HG03139 (cell line): ENCODE measurements around the gene SPDYE17.
"Not testable (repeated sequence)": the region's sequence is repeated elsewhere in the genome, so short reads cannot be mapped to it uniquely, and the experiment has no call there.

Source experiments
- ATAC-seq: cut with Tn5 transposase; IDR thresholded peaks from one replicate; pipeline ENCODE4 v1.9.1; 2021; ENCODE audit not compliant: unreplicated experiment

SPDYE17 gene

GRCh38 chr7:77032261-77032660, at the start of gene SPDYE17:
Gene SPDYE17, minus strand, starts transcription at chr7:77032361. Its CDS starts 1,791 bp downstream, at chr7:77030570.
- ATAC-seq: not testable (repeated sequence)

GRCh38 chr7:77080236-77080635, 48.1 kb upstream of the SPDYE17 start:
- not testable (repeated sequence) for ATAC-seq

GRCh38 chr7:77079624-77080023, 47.5 kb upstream of the SPDYE17 start:
- not testable (repeated sequence) for ATAC-seq

DNA sequence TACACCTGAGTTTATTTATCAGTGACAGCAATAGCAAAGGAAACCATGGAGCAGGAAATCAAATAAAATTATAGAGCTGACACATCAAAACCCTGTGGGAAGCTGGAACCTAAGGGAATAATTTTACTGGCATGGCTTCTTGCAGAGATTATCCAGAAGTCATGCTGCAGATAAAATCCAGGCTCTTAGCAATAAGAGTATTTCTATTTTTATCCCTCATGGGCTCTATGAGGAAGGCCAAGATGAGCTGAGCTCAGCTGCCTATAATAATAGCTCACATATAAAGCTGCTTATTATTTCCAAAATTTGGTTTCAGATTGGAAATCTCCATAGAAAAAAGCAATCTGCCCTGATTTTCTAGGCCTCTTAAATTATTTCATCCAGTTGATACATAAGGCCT, 47.0 kb upstream of the SPDYE17 start:
- not testable (repeated sequence) for ATAC-seq

GRCh38 chr7:77077060-77077459, 44.9 kb upstream of the SPDYE17 start:
- not testable (repeated sequence) for ATAC-seq

DNA sequence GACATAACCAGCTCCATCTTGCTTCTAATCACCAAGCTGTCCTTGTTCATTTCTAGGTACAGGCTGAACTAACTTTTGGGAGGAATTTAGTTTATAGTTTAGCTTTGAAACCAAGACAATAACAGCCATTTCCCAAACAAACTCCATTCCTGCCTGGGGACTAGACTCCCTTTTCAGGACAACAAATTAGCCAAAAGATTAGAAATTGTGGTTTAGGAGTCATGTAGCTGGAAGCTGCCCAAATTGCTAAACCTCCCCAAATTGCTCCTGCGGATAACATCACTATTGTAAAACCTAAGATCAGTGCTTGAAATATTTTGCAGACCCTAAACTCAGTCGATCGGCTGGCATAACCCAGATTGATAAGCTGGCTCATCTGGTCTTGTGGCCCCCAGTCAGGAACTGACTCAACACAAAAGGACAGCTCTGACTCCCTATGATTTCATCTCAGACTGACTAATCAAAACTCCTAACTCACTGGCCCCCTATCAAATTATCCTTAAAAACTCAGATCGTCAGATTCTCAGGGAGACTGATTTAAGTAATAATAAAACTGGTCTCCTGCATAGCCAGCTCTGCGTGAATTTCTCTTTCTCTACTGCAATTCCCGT, 42.7 kb upstream of the SPDYE17 start:
- ATAC-seq: not testable (repeated sequence)

GRCh38 chr7:77071108-77071507, 38.9 kb upstream of the SPDYE17 start:
- ATAC-seq: not testable (repeated sequence)

GRCh38 chr7:77065869-77066268, 33.7 kb upstream of the SPDYE17 start:
- not testable (repeated sequence) for ATAC-seq

DNA sequence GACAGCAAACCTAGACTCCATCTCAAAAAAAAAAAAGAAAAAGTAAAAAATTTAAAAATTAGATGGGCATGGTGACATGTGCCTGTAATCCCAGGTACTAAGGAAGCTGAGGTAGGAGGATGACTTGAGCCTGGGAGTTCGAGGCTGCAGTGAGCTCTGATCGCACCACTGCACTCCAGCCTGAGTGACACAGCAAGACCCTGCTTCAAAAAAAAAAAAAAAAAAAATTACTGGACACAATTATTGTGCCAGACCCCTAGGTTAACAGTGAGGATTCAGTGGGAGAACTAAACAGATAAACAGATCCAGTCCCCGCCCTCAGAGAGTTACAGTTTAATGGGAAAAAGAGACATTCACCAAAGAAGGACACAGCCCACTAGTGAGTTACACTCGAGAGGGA, 31.6 kb upstream of the SPDYE17 start:
- not testable (repeated sequence) for ATAC-seq

GRCh38 chr7:77062557-77062956, 30.4 kb upstream of the SPDYE17 start, which contains the start of gene SPDYE18:
Gene SPDYE18, minus strand, starts transcription at chr7:77062558. Its CDS starts 2,046 bp downstream, at chr7:77060512.
- not testable (repeated sequence) for ATAC-seq

DNA sequence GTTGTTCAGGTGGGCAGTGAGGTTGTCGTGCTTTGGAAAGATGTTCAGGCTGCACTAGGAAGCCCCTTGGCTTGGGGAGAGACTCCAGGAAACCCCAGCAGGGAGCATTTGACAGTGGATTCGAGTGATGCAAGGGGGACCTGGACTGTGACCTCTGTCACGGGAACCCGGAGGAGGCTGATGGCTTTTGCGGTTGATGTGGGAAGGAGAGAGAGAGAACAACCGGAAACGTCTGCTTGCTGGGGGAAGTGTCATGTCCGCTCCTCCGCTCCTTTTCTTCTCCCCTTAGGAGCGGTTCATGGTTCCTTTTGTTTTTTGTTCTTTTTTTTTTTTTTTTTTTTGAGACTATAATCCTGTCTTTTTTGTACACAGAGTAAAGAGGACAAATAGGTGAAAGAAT, 5.8 kb downstream of the SPDYE17 start:
- not testable (repeated sequence) for ATAC-seq

DNA sequence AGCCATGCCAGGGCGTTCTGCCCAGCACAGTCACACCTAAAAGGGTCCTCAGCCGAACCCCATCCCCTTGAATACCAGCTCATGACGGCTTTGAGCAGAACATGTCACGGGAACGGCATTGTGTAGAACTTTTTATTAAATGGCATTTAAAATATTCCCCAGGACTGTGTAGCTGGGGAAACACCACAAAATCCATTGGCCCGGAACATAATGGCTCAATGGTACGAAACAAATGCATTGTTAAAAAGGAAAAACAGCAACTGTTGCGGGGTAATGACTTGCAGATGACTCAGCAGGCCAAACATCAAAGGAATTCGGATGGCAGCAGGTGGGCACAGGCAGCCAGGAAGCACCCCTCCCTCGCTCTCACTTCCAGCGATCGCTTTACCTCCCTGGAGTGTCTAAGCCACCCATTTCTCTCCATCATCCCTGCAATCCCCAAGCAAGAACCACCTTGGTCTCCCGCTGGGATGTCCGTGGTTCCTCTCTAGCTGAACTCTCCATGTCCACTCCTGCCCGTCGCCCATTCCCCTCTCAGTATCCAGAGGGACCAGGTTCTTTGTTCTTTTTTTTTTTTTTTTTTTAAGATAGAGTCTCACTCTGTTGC, 22.0 kb downstream of the SPDYE17 start:
- ATAC-seq: not testable (repeated sequence)

GRCh38 chr7:77008000-77008399, 24.2 kb downstream of the SPDYE17 start:
- ATAC-seq: not testable (repeated sequence)

DNA sequence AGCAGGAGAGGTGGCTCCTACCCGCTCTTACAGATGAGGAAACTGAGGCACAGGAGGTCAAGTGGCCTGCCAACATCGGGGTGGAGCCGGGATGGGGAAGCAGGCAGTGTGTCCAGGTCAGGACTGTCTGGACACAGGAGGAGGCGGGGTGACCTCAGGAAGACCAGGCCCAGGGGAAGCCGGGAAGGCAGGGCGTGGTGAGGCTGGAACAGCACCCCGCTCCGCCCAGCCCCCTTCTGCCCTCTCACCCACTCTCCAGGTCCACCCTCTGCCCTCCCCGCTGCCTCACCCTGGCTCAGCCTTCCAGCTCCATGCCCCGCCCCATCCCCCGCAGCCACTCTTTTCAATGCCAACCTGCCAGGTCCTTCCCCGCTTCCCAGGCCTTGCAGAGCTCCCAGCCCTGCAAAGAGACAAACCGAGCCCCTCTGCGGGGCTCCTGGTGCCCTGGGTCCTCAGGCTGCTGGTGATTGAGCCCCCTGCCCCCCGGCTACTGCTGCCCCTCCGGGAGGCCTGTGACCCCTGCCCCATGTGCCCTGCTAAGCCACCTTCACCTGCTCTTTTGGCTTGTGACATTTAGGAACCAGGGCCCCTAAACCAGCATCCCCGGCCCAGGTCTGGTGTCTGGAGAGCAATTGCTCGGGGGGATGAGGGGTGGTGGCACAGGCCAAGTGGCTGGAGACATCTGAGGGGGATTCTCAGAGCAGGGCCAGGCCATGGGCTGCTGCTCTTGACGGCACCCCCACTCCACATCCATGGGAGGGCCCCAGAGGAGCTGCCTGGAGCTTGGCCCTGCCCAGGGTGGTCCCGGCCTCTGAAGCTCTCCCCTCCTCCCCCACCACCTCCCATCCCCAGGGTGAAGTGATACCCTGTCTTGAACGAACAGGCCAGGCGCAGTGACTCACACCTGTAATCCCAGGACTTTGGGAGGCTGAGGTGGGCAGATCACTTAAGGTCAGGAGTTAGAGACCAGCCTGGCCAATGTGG, 25.7 kb downstream of the SPDYE17 start:
- ATAC-seq: not testable (repeated sequence)

GRCh38 chr7:77005461-77006057, 26.6 kb downstream of the SPDYE17 start:
- ATAC-seq: not testable (repeated sequence)

- not testable (repeated sequence) for ATAC-seq
Measured at GRCh38 chr7:77004151-77004550, 28.0 kb downstream of the SPDYE17 start.

DNA sequence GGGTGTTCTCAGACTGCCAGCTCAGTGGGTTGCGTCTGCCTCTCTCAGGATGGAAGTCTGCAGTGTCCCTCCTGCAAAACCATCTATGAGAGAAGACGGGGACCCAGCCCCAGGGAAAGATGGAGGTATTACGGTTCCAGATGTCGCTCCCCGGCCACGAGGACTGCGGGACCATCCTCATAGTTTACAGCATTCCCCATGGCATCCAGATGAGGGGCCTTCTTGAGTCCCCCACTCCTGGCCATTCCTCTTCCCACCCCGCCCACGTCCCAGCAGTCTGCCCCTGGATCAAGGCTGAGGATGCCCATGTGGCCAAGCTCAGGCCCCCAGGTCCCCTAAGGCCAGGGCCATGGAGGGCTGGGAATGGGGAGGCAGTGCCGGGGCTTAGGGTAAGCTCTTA, 28.9 kb downstream of the SPDYE17 start:
- not testable (repeated sequence) for ATAC-seq

GRCh38 chr7:77002678-77003233, 29.4 kb downstream of the SPDYE17 start:
- ATAC-seq: not testable (repeated sequence)

DNA sequence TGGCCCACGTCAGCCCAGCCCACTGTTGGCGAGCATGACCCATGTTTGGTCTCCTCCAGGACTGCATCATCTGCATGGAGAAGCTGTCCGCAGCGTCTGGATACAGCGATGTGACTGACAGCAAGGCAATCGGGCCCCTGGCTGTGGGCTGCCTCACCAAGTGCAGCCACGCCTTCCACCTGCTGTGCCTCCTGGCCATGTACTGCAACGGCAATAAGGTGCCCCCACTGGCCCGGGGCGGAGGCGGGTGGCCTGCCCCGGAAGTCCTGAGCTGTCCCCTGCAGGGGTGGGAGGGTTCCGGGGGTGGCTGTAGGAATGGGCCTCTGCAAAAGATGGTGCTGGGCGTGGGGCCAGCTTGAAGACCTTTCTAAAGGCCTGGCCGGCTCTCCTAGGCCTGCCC, 30.1 kb downstream of the SPDYE17 start:
- ATAC-seq: not testable (repeated sequence)

DNA sequence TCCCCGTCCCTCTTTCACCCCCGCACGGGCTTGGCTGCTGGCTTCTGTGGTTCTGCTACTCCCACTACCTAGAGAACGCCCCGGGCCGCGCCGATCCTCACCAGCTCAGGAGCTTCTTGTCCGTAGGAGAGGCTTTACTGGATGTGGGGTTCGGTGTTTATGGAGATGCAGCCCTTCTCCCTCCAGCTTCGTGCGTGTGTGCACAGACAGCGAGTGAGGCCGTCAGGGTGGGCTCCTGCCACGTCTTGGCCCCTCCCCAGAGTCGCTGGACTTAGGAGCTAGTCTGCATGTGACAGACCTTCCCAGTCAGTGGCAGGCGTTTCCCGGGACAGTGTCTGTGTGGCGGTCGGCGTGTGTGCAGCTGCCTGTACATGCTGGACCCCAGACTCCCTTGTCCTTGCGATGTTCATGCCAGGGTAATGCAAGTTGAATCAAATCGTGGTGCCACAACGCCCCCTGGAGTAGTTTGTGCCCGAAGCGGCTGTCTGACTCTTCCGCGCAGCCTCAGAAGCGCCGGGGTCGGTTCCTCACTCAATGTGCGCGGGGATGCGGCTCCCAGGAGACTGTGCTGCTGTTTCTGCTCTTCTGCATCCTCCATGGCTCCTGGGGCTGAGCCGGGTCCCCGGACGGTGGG, 32.6 kb downstream of the SPDYE17 start:
- not testable (repeated sequence) for ATAC-seq
